ENCODE measurements around the gene ENDOV. TPM values are rescaled to one million over a fixed set of nuclear protein-coding genes. Genes with fewer than 3 reads are reported as not detected.

The ENDOV gene
- total RNA-seq, 2 donors from 2014 or later: 10.3 to 11.7 TPM

DNA sequence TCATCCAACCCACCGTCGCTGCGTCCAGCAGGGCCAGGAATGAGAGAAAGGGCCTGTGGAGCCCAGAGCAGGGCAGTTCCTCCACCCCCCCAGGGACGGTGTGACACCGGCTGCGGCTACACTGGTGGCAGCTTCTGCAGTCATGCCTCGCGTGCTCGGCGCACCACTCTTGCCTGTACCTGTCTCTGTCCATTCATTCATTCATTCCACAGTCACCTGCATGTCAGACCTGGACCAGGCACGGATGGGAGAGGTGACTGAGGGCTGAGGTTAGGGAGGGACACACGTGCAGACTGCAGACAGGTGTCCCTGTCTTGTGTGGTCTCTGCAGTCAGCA is 27.3 kb downstream of the ENDOV start:
- ATAC-seq: no peak
- DNase-seq: no peak

DNA sequence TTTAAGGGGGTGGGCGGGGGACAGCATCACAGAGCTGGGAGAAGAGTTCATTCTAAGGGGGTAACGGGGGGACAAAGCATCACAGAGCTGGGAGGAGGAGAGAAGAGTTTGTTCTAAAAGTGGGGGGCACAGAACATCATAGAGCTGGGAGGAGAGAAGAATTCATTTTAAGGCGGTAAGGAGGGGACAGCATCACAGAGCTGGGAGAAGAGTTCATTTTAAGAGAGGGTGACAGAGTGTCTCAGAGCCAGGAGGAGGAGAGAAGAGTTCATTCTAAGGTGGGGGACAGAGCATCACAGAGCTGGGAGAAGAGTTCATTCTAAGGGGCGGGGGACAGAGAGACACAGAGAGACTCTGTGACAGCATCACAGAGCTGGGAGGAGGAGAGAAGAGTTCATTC is 27.8 kb downstream of the ENDOV start:
- intact Hi-C loops (cut with DNase I): no loop called here
- ATAC-seq (no peak), DNase-seq (no peak)

More for the DNA sequence above, 27.3 kb downstream of the ENDOV start:
- intact Hi-C loops (cut with DNase I): no loop called here

DNA sequence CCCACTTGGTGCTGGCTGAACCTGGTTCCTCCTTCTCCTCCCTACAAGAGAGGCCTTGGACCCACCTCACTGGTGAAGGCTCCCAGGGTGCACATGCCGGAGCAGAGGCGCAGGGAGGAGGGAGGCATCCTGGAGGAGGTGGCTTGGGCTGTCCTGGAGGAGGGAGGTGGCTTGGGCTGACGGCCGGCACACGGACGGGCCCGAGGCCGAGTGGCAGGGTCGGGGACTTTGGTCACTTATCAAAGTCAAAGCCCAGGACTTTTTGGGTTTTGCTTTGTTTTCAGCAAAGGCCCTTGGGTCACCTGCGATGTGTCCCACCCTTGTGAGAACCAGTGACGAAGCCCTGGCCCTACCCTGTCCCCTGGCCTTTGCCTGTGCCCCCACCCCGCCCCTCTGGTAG is 28.5 kb downstream of the ENDOV start:
- ATAC-seq (no peak), DNase-seq (no peak)
- intact Hi-C loops (cut with DNase I): no loop called here

DNA sequence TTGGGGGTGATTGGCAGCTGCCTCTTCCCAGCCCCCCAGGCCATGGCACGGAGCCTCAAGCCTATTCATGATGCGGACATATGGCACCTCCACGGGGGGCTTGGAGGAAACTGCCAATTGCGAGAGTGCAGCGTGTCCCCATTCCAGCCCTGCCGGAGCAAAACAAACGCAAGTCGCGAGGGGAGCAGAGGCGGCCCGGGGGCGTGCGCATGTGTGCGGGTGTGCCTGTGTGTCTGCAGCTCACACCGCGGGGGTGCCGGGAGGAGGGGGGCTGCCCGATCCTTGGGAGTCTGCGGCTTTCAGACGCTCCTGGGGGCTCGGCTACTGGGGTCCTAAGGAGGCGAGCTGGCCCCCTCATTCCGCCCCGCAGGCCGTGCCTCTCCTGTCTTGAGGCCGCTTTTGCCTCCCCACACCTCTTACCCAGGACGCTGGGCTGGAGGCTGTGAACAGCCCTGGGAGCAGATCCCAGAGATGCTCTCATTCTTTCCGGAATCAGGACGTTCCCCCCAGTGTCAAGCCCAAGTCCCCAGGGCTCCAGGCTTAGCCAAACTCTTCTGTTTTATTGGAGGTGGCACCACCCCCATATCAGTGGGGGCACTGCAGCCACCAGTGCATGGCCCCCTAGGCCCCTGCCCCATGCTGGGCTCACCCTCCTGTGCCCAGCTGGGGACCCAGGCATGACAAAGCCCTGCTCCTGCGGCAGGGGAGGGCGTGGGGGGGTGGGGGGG is 29.1 kb downstream of the ENDOV start:
- intact Hi-C loops (cut with DNase I): no loop called here
- no peak for ATAC-seq
- DNase-seq: no peak

DNA sequence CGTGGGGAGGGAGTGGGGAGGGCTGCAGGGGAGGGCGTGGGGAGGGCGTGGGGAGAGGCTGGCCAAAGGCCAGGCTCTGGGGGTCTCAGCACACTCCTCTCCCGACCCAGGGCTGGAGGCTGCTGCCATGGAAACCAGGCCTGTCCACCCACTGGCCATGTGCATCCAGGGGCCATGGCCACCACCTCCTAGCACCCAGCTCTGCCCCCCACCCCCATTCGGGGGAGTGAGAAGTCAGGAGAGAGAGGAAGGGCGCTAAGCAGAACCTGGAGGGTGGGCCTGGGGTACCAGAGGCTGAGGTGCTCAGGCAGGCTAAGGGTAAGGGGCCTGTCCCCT is 29.6 kb downstream of the ENDOV start:
- intact Hi-C loops (cut with DNase I): no loop called here
- ATAC-seq (no peak), DNase-seq (no peak)

DNA sequence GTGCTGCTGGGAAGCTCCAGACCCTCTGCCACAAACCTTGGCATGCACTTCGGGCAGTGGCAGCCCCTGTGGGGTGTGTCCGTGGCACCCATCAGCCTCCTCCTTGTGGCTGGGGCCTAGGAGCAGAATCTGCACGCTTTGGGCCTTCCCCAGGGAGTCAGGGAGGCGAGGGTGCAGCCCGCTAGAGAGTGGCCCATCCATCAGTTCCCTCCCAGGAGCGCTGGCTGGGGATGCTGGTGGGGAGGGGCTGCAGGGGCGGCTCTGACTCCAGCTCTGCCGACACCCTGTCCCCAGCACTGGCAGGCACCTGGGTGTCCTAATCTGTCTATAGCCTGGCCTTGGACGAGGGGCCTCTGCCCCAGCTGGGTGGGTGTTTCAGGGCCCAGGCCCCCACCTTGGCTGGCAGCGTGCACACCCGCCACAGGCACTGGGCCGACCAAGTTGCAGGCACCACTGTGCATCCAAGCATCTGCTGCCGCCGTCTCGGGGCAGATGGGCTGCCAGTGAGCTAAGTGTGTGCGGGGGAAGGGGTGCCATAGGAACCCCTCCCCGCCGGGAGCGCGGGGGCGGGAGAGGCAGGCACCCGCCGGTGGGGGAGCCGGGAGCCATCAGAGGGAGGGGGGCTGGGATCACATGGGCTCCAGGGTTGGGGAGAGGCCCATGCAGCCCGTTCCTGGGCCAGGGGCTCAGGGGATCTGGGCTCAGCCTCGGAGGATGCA is 30.2 kb downstream of the ENDOV start:
- no peak for ATAC-seq
- no peak for DNase-seq
- intact Hi-C loops (cut with DNase I): no loop called here

DNA sequence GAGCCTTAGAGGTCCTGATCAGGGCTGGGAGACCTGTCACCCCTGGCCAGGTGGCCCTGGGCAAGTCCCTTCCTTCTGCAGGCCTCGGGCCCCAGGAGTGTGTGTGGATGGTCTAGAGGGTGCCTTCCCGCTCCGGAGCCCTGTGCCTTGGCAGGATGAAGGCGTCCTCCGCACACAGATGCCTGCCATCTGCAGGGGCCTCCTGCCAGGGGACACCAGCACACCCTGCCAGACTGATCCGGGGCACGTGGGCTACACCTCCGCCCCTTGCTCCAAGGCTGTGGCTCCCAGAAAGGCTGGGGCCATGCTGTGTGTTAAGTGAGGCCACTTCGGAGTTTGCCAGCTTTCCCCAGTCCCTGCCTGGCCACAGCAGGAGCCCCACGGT is 30.8 kb downstream of the ENDOV start:
- ATAC-seq (no peak), DNase-seq (no peak)
- intact Hi-C loops (cut with DNase I): no loop called here

DNA sequence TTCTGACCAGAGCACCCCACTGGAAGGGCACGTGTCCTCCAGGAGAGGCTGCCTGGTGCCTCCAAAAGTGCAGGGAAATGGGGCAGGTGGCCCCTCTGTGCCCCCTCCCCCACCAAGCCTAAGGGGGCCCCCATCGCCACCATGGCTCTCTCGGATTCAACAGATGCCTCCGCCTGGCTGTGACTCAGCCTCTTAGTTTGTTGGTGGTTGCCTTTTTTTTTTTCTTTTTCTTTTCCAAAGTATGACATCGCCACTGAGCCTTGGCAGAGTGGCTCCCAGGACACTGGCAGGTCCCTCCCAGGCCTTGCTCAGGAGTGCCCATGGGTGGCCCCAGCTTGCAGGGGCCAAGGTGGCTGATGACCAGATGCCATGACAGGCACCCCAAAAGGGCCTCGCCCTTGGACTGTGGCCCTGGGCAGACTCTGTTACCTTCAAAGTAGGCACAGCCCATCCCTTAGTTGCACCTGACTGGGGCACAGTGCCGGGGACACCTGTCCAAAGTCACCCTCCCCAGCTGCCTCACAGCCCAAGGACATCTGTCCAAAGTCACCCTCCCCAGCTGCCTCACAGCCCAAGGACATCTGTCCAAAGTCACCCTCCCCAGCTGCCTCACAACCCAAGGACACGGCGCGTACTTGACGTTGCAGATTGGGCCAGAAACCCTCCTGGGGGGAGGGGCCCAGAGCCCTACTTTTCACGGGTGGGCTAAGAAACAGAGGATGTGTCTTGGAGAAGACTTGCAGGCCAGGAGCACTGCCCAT is 31.9 kb downstream of the ENDOV start:
- intact Hi-C loops (cut with DNase I): no loop called here
- DNase-seq: no peak
- no peak for ATAC-seq

DNA sequence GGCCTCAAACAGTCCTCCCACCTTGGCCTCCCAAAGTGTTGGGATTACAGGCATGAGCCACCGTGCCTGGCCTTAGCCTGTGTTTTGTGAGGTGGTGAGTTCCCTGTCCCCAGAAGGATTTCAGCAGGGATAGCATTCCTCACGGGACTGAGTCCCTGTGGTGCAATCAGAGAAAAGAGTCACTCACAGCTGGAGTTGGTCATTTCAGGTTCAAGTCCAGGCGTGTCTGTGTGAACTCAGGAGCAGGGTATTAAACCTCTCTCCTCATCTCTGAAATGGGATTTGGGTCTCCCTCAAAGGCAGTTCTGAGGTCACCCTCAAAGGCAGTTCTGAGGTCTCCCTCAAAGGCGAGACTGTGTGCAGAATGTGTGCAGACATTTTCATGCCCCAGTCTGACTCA is 32.8 kb downstream of the ENDOV start:
- DNase-seq: no peak
- no peak for ATAC-seq

DNA sequence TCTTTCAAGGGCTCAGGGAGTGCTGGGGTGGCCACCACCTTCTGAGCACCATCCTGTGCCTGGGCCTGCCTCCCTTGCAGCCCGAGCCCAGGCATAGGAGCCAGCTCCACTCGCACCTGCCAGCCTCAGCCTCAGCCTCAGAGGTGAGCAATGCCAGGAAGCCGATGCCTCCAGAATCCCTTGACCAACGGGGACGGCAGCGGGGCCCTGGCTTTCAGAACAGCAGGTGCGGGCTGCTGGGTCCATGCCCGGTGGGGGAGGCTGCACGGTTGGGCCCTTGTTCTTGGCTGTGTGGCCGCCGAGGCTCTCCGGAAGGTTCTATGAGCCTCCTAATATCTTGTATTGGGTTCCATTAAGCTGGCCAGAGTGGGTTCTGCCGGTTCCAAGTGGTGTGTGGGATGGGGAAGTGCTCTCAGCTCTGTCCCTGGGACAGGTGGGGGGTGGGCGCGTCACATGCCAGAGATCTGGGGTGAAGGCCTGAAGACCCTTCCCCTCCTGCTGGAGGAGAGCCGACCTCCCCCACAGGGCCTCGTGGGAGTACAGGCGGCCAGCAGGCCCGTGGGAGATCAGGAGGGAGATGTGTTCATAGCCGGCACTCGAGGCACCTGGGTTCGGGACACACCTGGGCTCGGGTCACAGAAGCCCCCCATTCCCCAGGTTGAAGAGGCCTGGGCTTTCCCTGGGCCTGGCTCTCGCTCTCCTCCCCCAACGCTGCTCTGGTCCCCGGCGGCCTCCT is 34.4 kb downstream of the ENDOV start:
- DNase-seq (no peak), ATAC-seq (no peak)
- intact Hi-C loops (cut with DNase I): no loop called here

More for the DNA sequence above, 32.8 kb downstream of the ENDOV start:
- intact Hi-C loops (cut with DNase I): no loop called here

DNA sequence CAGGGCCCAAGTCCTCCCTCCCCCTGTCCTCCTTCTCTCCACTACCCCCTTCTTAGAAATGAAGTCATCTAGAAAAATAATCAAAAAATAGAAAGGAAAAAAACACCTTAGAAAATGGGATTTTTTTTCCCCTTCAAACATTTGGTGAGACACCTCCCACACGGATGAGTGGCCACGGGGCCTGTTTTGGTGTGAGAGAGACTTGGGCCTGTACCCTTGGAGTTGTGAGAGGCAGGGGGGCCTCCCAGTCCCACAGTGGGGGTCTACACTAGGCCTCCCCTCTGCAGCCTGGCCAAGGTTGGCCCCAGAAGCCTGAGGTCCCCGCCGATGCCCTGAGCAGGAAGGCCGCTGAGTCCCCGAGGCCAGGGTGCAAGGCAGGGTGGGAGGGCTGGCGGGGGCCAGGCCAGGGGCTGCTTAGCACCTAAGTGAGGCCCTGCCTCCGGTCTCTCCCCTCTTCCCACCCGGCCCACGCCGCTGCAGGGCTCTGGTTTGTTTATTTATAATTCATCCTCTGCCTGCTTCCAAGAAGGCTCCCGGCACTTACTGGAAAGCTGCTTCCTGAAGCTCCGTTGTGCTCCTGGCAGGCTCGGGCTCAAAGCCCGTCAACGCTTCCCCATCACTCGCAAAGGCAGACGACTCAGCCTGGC is 35.1 kb downstream of the ENDOV start:
- intact Hi-C loops (cut with DNase I): no loop called here
- DNase-seq (no peak), ATAC-seq (no peak)

DNA sequence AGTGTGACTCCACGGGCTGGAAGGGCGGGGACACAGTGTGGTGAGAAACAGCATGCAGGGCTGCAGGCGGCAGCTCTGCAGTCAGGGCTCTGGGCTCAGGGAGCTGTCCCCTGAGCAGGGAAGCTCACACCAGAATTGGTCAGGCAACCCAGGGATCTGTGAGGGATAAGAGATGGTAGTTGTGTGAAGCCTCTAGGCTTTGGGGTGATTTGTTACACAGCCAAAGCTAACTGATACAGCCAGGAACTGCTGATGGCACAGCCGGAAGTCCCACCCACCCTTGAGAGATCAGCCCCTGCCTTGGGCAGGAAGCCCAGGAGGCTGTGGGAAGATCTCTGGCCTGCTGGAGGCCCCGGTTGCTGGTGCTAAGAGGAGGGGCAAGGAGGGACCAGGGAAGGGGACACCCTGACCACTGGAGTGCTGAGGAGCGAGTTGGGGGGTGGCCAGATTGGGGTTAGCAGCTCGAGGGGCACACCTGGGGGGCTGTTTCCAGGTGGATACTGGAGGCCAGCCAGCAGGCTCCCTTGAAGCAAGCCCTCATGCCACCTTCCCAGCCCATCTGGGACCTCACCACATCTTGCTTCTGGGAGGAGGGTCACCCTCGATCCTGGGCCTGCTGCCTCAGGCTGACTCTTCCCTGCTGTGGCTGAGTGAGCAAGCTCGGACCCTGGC is 36.3 kb downstream of the ENDOV start:
- ATAC-seq: no peak
- intact Hi-C loops (cut with DNase I): no loop called here
- no peak for DNase-seq

DNA sequence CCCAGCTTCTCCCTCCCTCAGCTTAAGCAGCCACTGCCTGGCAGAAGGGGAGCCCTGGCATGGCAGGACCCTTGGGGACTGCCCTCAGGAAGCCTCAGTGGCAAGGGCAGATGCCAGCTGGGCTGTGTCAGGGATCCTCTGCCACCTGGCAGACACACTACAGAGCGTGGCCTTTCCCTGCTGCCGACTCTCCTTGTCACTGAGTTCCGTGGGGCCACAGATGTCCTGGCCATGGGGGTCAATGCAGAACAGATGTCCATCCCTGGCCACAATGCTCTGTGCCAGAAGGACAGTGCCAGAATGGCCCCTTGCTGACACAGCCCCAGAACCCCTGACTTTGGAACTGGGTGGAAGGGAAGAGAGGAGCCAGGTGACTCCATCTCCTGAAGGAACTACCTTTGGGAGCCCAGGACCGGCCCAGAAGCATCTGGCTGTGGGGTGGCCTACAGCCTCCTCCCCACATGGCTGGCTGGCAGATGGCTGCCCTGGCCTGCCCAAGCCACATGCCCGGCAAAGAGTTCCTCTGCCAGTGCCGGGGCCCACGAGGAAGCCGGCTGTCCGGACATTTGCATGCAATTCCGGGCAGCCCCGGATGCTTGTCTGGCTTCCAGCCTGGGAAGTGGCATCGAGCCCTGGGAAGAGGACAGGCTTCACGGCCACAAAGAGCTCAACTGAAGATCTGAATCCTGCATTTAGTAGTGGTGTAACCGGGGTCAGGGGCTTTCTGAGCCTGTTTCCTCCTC is 37.4 kb downstream of the ENDOV start:
- DNase-seq: no peak

DNA sequence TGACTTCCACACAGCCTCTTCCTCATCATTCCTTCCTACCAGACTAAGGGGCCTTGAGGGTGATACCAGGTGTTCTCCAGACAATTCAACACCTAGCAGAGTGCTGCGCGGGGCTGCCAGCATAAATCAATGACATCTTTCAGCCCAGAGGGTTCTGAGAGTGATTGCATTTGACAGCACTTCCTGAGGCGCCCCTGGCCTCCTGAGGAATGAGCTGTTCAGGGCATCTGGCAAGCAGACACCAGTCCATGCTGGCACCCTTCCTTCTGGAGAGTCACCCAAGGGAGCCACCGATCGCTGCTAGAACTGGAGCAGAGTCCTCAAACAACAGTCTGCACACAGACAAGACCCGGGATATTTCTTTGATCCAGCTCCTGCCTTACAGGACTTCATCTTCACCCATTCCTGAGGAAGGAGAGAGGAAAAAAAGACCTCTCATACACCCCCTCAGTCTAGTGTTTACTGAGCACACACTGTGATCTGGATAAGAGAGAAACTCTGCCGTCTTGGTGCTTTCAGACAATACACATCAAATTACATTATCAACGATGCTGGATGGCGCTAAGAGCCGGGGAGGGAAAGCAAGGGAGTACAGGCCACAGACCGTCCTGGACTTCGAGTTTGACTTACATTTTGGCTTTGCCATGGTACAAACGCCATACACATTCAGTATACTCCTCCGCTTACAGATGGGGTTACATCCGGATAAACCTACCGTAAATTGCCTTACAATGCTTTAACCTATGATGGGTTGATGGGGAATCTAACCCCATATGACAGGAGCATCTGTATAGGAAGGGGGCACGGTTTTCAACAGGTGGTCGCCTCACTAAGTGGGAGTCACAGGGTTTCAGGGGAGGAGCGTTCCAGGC is 38.4 kb downstream of the ENDOV start:
- intact Hi-C loops (cut with DNase I): no loop called here
- DNase-seq: no peak

More for the DNA sequence above, 37.4 kb downstream of the ENDOV start:
- intact Hi-C loops (cut with DNase I): no loop called here
- ATAC-seq: no peak

DNA sequence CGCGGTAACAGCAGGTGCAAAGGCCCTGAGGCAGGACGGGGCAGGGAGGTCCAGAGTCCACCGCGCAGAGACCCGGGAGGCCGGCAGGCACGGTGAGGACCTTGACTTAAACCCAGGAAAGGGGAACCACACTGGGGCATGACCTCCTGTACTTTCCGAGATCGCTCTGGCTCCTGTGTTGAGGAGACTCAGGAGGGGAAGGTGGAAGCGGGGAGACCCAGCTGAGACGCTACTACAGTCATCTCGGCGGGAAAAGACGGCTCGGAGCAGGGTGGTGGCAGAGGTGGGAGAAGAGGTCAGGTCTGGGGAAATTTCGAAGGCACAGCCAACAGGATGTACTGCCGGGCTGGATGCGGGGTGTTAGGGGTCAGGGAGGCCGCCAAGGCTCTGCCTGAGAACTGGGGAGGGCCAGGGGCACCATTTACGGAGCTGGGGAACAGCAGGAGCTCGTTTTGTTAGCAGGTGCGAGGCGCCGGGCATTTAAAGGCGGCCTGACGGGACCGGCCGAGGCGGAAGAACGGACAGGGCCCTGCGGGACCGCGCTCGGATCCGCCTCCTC is 39.1 kb downstream of the ENDOV start:
- intact Hi-C loops (cut with DNase I): no loop called here
- DNase-seq (no peak), ATAC-seq (peak in 1 of 2 donors; percentile 6)

More for the DNA sequence above, 38.4 kb downstream of the ENDOV start:
- ATAC-seq: no peak

DNA sequence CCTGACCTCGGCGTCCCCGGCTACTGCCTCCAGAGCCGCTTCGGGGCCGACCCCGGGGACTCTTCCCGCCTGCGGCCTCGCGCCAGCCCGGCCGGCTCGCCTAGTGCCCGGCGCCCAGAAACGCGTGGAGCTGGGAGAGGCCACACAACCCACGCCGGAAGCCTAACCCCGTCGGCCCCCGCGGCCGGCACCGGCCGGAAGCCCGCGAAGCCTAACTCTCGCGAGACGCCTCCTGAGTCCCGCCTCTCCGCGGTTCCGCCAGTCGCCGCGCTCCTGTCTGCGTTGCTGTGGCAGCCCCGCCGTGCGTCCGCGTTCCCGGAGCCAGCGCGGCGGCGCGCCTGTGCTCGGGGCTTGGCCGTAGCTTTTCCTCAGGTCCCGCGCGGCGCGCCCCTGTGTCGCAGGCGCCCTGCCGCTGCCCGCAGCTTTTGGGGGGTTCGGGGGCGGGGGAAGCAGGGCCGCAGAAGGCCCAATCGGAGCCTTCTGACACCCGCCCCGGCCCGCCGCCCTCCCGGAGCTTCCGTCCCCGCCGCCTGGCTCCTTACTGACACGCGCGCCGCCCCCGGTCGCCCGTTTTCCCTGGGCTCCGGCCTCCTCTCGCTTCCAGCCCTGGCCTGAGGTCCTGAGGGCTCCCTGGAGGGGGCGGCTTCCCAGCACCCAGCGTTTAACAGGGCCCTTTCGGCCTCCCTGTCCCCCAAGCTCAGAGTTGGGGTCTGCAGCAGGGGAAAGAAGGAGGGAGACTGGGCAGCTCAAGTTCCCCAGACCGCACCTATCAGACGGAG is 39.8 kb downstream of the ENDOV start:
- ATAC-seq: peak; percentile 96 to 97
- DNase-seq: peak; percentile 98
- intact Hi-C loops (cut with DNase I): no loop called here
